HepG2 (cell line): ENCODE data around the gene THAP3. TPM values are rescaled to one million over a fixed set of nuclear protein-coding genes. Genes with fewer than 3 reads are reported as not detected.

Experiments used
- PBX3 ChIP-seq: sonication (generic); formaldehyde crosslinking; IDR thresholded peaks from 2 replicates; pipeline ENCODE4 v1.8.1; 2023; ENCODE audit warnings: missing genetic modification reagents, inconsistent platforms, borderline replicate concordance
- TIGD3 ChIP-seq: sonication (generic); formaldehyde crosslinking; IDR thresholded peaks from 2 replicates; pipeline ENCODE4 v1.5.1; 2020; ENCODE audit warnings: mild to moderate bottlenecking, missing genetic modification reagents, borderline replicate concordance
- ZNF616 ChIP-seq: sonication (generic); formaldehyde crosslinking; IDR thresholded peaks from 2 replicates; pipeline ENCODE4 v1.5.0; 2020; ENCODE audit warnings: low read depth, mild to moderate bottlenecking, missing genetic modification reagents
- ZNF646 ChIP-seq: sonication (generic); formaldehyde crosslinking; IDR thresholded peaks from 2 replicates; pipeline ENCODE4 v1.9.0; 2021; ENCODE audit warnings: mild to moderate bottlenecking, missing genetic modification reagents
- polyA plus RNA-seq, 8 experiments: library from polyadenylated mRNA; depleted of rRNA in 3 of 8; stranded (reverse) in 7 of 8; unstranded in 1 of 8; fragments of >200 nt; fragmentation: Illumina TruSeq in 4 of 8; extraction: Trizol in 4 of 8; gene quantifications; 2 replicates each; pipeline versions ENCODE4 v1.2.1 to v1.2.3, GENCODE V29; 2011 to 2016; ENCODE audit warnings: low read depth in 4 of 8, missing spikeins in 1 of 8, mixed read lengths in 1 of 8; ENCODE audit not compliant: insufficient read depth in 1 of 8
- total RNA-seq, 5 experiments: library from RNA; depleted of rRNA; stranded (reverse); fragments of >200 nt; fragmentation: Illumina TruSeq; extraction: Trizol; gene quantifications; 2 replicates each; pipeline ENCODE4 v1.2.3, GENCODE V29; 2016; ENCODE audit warnings: low read depth in 1 of 5

The THAP3 gene
- total and polyA plus RNA-seq, 2 of the 13 experiments (the other 11 are each of a cell fraction or from before 2014, with no cell fraction given): 10.3 to 14.9 TPM

DNA sequence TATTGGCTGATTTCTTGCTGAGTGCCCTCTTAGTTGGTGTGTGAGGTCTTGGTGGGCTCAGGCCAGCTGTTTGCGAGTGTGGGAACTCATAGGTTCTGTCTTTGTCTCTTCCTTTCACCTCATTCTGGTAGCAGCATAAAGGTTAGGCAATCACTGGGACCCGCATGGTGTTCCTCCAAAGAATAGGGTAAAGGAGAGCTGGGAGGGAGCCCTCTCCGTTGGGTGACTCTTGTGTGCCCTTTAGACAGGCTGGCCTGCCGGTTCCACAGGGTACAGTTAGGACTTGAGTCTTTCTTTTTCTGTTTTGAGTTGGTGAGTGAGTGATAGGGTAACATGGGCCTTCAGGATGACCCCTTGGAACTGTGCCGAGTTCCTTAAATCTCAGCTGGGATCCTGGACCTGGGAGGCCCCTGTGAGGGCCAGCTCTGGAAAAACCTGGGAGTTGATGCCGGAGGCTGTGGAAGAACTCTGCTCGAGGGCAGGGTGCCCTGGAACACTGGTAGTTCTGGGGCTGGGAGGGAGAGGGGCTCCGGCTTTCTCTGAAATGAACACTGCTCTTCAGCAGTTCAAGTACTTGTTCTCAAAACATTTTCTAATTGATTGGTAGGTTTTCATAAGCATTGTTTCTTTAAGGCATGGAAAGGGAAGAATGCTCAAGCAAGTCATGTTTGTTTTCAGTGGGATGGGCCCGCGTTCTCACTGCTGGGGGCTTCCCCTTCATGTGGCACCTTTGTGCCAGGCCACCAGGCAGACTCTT lies 2.1 kb upstream of the THAP3 start (continued):
- TF ChIP-seq ZNF646 (CRISPR knock-in tag) (no peak), TIGD3 (no peak), PBX3 (CRISPR knock-in tag) (no peak), ZNF616 (no peak)
